Measurements from ENCODE around the gene TRIM52. TPM values are rescaled to one million over a fixed set of nuclear protein-coding genes. Genes with fewer than 3 reads are reported as not detected.

TRIM52 gene
- total RNA-seq, 1 donor from 2014 or later: 10.8 TPM

- DNase-seq: no peak
Measured at GRCh38 chr5:181258576-181258975, 2.4 kb downstream of the TRIM52 start.

GRCh38 chr5:181255836-181256578 is 4.9 kb downstream of the TRIM52 start:
- DNase-seq: no peak

DNA sequence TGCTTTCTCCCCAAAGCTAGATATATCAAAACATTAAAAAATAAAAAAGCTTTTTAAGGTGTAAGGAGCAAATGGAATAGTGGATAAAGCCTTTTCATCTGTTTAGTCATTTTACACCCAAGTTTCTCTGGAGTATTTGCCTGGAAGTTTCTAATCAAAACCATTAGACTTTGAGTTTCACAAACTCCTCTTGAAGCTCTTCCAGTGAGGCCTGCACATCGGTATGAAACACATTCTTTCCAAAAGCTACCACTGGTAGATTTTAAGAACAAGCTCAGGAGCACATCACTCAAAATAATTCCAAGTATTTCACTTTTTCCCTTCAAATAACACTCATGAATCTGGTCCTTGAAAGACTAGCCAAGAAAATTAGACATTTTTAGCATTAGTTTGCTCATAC is 5.7 kb downstream of the TRIM52 start:
- no peak for DNase-seq

- no peak for DNase-seq
Measured at GRCh38 chr5:181248277-181248676, 12.7 kb downstream of the TRIM52 start.

- DNase-seq: no peak
Measured at GRCh38 chr5:181246276-181247049, 14.5 kb downstream of the TRIM52 start.

DNA sequence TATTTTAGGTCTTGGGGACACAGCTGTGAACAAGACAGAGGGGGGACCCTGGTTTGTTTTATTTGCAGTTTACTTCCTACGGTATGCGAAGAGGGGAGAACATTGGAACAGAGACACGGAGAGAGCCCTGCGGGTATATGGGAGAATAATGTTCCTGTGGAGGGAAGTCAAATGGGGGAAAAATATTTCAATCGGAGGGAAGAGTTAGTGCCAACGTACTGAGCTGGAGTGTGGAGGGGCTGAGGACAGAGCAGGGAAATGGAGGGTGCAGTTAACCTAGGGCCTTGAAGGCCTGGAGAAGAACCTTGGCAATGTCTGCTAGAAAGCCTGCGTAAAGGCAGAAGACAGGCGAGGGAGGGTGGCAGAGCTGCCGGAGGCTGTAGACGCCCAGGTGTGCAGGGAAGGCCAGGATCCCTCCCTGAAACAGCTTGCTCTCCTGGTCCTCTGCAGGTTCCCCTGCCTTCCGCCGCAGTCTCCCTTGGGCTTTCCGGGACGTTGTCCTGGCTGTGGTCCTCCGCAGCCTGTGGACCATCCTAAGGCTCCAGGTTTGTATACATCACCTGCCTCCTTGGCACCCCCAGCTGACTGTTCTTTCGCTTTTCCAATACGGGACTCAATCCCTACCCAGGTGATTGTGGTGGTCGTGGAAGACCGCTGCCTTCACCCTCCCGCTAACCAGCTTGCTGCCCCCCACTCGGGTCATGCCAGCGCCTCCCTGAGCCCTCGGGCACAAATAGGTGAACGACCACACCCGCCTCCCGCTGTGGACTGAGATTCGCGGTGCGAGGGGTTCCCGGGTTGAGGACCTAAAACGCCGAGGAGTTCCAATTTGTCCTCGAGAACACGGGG is 15.3 kb downstream of the TRIM52 start:
- no peak for DNase-seq

- no peak for DNase-seq
Measured at GRCh38 chr5:181243564-181244343, 17.2 kb downstream of the TRIM52 start, which contains the start of gene RACK1. TSS of gene RACK1 (minus strand) at chr5:181243906. CDS start at chr5:181243800, 106 bp downstream.

- DNase-seq: no peak
Measured at GRCh38 chr5:181243018-181243563, 17.9 kb downstream of the TRIM52 start.

DNA sequence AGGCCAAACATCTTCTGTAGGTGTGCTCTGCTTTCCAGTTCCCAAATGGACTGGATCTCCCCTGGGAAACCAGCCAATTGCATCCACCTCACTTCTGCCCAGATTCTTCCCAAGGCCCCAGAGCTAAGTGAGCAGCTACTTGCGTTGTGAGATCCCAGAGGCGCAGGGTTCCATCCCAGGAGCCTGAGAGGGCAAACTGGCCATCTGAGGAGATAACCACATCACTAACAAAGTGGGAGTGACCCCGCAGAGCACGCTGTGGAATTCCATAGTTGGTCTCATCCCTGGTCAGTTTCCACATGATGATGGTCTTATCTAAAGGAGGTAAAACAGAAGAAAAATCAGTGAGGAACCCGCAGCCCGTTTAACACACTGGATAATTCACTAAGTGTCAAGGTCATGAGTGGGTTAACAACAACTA is 18.9 kb downstream of the TRIM52 start:
- DNase-seq: no peak

- no peak for DNase-seq
Measured at GRCh38 chr5:181241393-181241975, 19.5 kb downstream of the TRIM52 start.

DNA sequence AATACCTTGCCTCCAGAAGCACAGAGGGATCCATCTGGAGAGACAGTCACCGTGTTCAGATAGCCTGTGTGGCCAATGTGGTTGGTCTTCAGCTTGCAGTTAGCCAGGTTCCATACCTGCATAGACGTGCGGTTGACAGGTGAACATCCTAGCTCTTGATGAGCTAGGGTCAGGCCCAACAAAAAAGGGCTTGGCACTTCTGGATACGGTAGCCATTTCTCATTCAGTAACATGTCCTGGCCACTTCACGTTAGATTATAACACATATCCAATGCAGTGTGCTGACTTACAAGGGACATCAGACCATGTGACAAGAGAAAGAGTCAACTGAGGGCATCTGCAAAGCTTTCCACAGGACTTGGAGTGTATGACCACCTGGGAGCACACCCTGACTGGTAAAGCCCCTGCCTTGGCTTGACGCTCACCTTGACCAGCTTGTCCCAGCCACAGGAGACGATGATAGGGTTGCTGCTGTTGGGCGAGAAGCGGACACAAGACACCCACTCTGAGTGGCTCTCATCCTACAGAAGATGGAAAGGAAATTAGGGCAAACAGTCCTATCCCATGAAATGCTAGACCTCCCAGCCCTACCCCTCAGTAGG is 21.8 kb downstream of the TRIM52 start:
- DNase-seq: no peak

- DNase-seq: no peak
Measured at GRCh38 chr5:181237729-181238385, 23.1 kb downstream of the TRIM52 start.

DNA sequence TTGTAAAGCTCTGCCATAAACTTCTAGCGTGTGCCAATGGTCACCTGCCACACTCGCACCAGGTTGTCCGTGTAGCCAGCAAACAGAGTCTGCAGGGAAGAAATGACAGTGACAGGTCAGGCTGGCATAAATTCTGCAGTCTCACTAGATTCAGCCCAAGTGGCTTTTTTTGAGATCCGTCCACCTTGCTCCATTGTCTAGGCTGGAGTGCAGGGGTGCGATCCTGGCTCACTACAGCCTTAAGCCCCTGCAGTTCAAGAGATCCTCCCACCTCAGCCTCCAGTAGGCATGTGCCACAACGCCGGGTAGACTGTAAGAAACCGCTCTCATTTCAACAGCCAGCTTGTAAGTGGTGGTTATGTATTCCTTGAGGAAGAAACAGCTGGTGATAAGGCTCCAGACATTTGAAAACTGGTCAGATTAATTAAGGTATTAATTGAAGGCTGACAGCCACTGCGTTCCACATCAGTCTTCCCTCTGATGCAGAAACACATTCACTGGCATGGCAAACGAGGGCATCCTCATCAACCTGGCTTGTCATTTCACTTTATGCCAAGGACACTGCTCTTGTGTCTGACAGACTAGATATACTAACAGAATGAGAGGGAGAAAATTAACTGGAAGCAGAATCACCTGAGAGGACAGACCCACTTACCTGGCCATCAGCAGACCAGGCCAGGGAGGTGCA is 23.8 kb downstream of the TRIM52 start:
- DNase-seq: no peak

GRCh38 chr5:181236471-181236870 is 24.5 kb downstream of the TRIM52 start:
- no peak for DNase-seq

DNA sequence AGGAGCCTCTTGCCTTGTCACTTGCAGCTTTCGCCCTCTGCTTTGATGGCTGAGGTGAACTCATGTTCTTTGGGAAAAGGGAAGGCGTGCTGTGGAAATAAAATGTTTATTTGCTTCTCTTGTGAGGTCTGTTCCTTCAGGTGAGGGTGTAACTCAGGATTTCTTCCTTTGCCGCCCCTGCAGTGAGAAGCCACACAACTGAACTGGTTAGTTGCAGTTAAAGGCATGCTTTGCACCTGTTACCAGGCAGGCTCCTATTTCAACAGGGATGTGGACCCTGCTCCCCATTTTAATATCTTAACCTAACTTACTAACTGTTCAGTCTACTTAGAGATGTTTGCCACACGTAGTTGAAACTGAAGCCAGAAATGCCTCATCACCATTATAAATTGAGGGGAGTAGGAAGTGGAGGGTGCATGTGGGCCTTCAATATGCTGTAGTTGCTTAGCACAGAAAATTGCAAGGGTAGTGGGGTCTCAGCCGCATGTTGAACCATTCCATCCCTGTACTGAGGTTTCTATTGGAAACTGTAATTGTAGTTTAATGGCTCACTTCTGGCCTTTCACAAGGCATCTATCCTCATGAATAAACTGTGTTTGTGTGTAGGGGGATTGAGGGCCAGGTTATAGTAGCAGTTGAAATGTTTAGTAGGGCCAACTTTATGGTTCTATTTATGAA is 25.1 kb downstream of the TRIM52 start:
- DNase-seq: no peak

DNA sequence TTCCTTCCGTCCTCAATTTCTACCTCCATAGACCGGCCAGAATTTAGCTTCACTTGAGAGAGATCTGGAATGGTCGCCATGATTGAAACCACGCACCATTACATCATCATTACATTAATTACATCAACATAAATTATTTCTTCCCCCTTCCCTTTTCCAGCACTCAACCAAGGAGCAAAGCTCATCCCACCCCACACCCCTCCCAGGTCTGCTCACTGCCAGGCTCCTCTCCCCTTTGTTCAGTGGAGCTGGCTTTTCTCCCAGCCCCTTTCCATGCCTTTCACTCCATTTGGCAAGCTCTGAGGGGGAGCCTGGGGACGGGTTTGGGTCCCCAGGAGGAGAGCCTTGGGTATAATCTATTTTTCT is 25.6 kb downstream of the TRIM52 start:
- DNase-seq: no peak

DNA sequence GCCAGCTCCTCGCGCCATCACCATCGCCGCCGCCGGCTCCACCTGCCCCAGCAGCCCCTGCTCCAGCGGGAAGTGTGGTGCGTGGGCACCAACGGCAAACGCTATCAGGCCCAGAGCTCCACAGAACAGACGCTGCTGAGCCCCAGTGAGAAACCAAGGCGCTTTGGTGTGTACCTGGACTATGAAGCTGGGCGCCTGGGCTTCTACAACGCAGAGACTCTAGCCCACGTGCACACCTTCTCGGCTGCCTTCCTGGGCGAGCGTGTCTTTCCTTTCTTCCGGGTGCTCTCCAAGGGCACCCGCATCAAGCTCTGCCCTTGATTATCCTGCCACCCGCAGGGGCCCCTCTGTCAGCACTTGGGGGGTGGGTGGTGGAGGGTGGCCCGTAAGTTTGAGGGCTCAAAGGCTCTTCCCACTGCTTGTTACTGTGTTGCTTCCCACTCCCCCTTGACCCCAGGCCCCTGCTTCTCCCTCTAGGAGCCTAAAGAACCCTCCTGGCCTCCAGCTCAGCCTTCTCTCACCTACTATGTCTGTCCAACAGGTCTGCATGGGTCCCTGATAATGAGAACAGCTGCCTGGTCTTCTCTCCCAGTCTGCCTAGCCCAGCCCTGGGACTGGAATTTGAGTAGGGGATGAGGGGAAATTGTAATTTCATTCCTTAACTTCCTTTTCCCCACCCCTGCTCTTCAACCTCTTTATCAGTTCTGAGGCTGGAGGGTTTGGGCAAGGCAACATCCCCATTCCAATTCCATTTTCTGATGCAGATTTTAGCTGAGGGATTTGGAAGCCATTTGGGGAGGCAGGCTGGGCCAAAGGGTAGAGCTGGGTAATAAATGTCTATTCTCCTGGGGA is 26.3 kb downstream of the TRIM52 start:
- DNase-seq: no peak

Measured in occipital lobe (tissue), 2 donors.